ENCODE measurements around the gene TRHDE. TPM values are rescaled to one million over a fixed set of nuclear protein-coding genes. Genes with fewer than 3 reads are reported as not detected.

The TRHDE gene
- total and polyA plus RNA-seq, 3 donors from 2014 or later = 2.8 to 8.5 (median 3.9) TPM

GRCh38 chr12:72717036-72717435 lies 444.9 kb downstream of the TRHDE start:
- Histone ChIP-seq H3K27ac (no peak overlapping the region), H3K36me3 (ENCODE audit: low read depth, missing control alignments) (no peaks in the 10 kb centered on the region), H3K4me3 (no peak overlapping the region), H3K9me3 (no peaks in the 10 kb centered on the region), H3K27me3 (no peaks in the 10 kb centered on the region), H3K4me1 (no peaks in the 10 kb centered on the region)
- intact Hi-C loops (cut with DNase I; ENCODE audit: low total_unique reads) = no loop called here
- DNase-seq = no peak
- 61 to 75% methylated on average over 1 of the region's 1 CpG for WGBS, 2 donors
- TF ChIP-seq, protein P1, sequence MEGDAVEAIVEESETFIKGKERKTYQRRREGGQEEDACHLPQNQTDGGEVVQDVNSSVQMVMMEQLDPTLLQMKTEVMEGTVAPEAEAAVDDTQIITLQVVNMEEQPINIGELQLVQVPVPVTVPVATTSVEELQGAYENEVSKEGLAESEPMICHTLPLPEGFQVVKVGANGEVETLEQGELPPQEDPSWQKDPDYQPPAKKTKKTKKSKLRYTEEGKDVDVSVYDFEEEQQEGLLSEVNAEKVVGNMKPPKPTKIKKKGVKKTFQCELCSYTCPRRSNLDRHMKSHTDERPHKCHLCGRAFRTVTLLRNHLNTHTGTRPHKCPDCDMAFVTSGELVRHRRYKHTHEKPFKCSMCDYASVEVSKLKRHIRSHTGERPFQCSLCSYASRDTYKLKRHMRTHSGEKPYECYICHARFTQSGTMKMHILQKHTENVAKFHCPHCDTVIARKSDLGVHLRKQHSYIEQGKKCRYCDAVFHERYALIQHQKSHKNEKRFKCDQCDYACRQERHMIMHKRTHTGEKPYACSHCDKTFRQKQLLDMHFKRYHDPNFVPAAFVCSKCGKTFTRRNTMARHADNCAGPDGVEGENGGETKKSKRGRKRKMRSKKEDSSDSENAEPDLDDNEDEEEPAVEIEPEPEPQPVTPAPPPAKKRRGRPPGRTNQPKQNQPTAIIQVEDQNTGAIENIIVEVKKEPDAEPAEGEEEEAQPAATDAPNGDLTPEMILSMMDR (IDR thresholded peaks at IDR 0.05) = no peak
- TF ChIP-seq POLR2A (IDR thresholded peaks at IDR 0.05) = no peak

Measured in testis (tissue), 3 donors.